ENCODE results near the gene PLCB3. TPM values are rescaled to one million over a fixed set of nuclear protein-coding genes. Genes with fewer than 3 reads are reported as not detected.

Gene PLCB3
- total RNA-seq, 1 donor: 25.3 TPM

DNA sequence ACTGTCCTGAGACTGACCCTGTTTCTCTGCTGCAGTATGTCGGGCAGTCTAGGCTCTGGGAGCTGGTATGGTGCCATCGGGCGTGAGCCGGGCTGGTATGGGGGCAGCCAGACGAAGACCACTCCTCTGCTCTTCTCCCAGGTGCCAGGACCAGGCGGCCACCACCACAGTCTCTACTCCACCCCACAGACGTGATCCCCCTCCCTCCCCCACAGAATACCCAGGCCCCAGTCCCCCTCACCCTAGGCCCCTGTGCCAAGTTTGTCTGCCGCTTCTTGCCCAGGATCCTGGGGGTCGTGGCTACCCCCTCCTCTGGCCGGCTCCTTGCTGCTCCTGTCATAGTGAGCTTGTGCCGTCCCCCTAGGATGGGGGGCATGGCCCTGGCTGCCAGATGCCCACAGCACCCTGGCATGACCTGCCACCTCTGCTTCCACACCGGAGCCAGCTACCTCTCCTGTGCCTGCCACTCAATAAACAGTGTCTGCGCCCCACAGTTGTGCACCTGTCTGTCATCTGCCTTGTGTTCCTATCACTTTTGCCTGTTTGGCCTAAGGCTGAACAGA lies 37.8 kb downstream of the PLCB3 start:
- peaks cover 10% of the 10 kb centered on the region for H3K79me2 ChIP-seq (ENCODE audit: insufficient read depth, low read length)
- no peak overlapping the region for H2AFZ ChIP-seq (ENCODE audit: low read length)
- H3K36me3 ChIP-seq (ENCODE audit: insufficient read depth, low read length): no peaks in the 10 kb centered on the region
- DNase-seq (ENCODE audit: insufficient read length, low spot score, missing footprints): peak; percentile 53
- H3K4me1 ChIP-seq (ENCODE audit: insufficient read depth, low read length): peaks cover 10% of the 10 kb centered on the region
- no peak overlapping the region for H3K4me2 ChIP-seq (ENCODE audit: insufficient read depth, low read length)
- H3K4me3 ChIP-seq (ENCODE audit: insufficient read depth, low read length): no peak overlapping the region
- H3K27me3 ChIP-seq (ENCODE audit: insufficient read depth, low read length): peaks cover 42% of the 10 kb centered on the region
- peaks cover 2% of the 10 kb centered on the region for H4K20me1 ChIP-seq (ENCODE audit: insufficient read depth, low read length)
- no peak overlapping the region for H3K27ac ChIP-seq (ENCODE audit: low read depth, low read length)
- TF ChIP-seq, protein P1, sequence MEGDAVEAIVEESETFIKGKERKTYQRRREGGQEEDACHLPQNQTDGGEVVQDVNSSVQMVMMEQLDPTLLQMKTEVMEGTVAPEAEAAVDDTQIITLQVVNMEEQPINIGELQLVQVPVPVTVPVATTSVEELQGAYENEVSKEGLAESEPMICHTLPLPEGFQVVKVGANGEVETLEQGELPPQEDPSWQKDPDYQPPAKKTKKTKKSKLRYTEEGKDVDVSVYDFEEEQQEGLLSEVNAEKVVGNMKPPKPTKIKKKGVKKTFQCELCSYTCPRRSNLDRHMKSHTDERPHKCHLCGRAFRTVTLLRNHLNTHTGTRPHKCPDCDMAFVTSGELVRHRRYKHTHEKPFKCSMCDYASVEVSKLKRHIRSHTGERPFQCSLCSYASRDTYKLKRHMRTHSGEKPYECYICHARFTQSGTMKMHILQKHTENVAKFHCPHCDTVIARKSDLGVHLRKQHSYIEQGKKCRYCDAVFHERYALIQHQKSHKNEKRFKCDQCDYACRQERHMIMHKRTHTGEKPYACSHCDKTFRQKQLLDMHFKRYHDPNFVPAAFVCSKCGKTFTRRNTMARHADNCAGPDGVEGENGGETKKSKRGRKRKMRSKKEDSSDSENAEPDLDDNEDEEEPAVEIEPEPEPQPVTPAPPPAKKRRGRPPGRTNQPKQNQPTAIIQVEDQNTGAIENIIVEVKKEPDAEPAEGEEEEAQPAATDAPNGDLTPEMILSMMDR (IDR thresholded peaks at IDR 0.05; ENCODE audit: extremely low read depth, low read depth, low read length): no peak
- H3K9me3 ChIP-seq (ENCODE audit: low read depth, low read length): no peaks in the 10 kb centered on the region

DNA sequence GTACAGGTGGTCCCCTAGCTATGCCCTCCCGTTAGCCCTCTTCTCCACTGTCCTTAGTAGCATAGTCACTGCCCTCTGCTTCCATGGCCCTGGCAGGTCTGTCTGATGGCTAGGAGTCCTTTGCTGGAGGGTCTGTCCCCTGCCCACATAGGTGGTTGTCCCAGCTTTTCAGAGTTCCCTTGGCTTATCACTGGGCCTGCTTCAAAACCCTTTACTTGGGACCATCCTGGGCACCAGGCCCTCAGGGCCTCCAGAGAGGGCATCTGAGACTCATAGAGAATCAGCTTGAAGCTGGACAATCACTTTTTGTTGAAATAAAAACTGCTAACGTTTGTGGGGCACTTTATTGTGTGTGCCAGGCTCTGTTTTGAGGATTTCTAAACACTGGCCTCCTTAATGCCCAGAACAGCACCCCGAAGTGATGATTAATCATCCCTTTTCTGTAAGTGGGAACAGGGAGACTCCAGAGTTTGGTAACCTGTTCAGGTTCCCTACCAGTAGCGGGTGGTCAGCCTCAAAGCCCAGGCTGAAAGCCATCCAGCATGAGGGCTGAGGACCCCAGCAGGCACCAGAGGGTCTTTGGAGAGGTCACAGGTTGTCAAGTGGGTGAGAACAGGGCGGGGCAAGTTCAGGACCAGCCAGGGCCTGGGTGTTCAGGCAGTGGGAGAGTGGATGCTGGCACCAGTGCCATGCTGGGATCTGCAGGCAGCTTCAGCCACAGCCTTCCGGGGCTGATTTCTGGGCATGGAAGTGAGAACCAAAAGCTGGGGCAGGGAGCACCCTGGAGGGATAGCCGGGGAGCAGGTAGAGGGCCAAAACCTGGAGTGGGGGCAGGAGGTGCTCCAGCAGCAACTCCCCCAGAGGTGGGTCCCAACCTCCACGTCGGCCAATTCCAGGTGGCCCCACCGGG lies 39.3 kb downstream of the PLCB3 start:
- Histone ChIP-seq H3K27me3 (ENCODE audit: insufficient read depth, low read length) (peaks cover 56% of the 10 kb centered on the region), H3K4me3 (ENCODE audit: insufficient read depth, low read length) (no peak overlapping the region), H3K4me1 (ENCODE audit: insufficient read depth, low read length) (peaks cover 7% of the 10 kb centered on the region), H3K36me3 (ENCODE audit: insufficient read depth, low read length) (no peaks in the 10 kb centered on the region), H3K79me2 (ENCODE audit: insufficient read depth, low read length) (peaks cover 6% of the 10 kb centered on the region), H3K27ac (ENCODE audit: low read depth, low read length) (no peak overlapping the region), H4K20me1 (ENCODE audit: insufficient read depth, low read length) (peaks cover 2% of the 10 kb centered on the region), H3K4me2 (ENCODE audit: insufficient read depth, low read length) (no peak overlapping the region), H2AFZ (ENCODE audit: low read length) (no peak overlapping the region), H3K9me3 (ENCODE audit: low read depth, low read length) (no peaks in the 10 kb centered on the region)
- DNase-seq (ENCODE audit: insufficient read length, low spot score, missing footprints): peak; percentile 81
- TF ChIP-seq, protein P1 (IDR thresholded peaks at IDR 0.05; ENCODE audit: extremely low read depth, low read depth, low read length): no peak

DNA sequence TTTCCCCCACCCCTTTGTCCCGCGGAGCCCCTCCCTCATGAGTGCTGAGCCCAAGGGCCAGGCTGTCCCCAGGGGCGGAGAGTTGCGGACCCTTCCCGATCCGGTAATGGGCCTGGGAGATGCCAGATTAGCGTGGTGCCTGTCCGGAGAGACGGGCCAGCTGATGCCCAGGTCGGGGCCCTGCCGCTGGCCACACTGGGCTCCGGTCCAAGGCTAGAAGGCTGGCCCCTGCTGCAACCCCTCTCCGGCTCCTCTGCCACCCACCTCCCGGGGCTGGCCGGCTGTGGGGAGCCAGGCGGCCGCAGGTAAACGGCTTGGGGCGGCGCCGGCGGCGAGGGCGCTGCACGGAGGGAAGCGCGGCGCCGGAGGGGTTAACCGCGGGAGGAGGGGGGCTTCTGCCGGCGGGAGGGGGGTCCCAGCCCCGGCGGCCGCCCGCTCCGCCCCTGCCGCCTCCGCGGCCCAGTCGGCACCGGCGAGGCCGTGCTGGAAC lies 40.0 kb downstream of the PLCB3 start, which contains the start of gene KCNK4:
Gene KCNK4, plus strand, starts transcription at position 41 of the 490 bp plus-strand sequence. CDS start 1,717 bp downstream, outside the sequence.
- Histone ChIP-seq H3K4me2 (ENCODE audit: insufficient read depth, low read length) (no peak within 1 kb of the TSS), H2AFZ (ENCODE audit: low read length) (no peak within 1 kb of the TSS), H3K9me3 (ENCODE audit: low read depth, low read length) (no peaks in the 10 kb centered on the region), H3K36me3 (ENCODE audit: insufficient read depth, low read length) (no peaks in the 10 kb centered on the region), H3K4me3 (ENCODE audit: insufficient read depth, low read length) (peak within 1 kb of the TSS; percentile 47), H3K79me2 (ENCODE audit: insufficient read depth, low read length) (peaks cover 2% of the 10 kb centered on the region), H3K27ac (ENCODE audit: low read depth, low read length) (no peak within 1 kb of the TSS), H3K4me1 (ENCODE audit: insufficient read depth, low read length) (peaks cover 2% of the 10 kb centered on the region), H4K20me1 (ENCODE audit: insufficient read depth, low read length) (peaks cover 2% of the 10 kb centered on the region), H3K27me3 (ENCODE audit: insufficient read depth, low read length) (peaks cover 63% of the 10 kb centered on the region)
- TF ChIP-seq, protein P1 (IDR thresholded peaks at IDR 0.05; ENCODE audit: extremely low read depth, low read depth, low read length): no peak
- peak; percentile 64 for DNase-seq (ENCODE audit: insufficient read length, low spot score, missing footprints)
